ENCODE data around the gene GUCA2A. TPM values are rescaled to one million over a fixed set of nuclear protein-coding genes. Genes with fewer than 3 reads are reported as not detected.

Gene GUCA2A
- total RNA-seq, 2 experiments from 2014 or later = not detected

GRCh38 chr1:42155362-42155761 is 9.2 kb downstream of the GUCA2A start:
- POLR2A ChIA-PET = no interaction called here
- no peak overlapping the region for H3K4me3 Mint-ChIP-seq
- no peak for ATAC-seq (ENCODE audit: low read depth)
- peaks cover 6% of the 10 kb centered on the region for H3K4me1 Mint-ChIP-seq
- no peaks in the 10 kb centered on the region for H3K9me3 Mint-ChIP-seq
- no peaks in the 10 kb centered on the region for H3K36me3 Mint-ChIP-seq
- H3K27ac Mint-ChIP-seq = no peak overlapping the region
- no peak for DNase-seq
- peaks cover 5% of the 10 kb centered on the region for H3K27me3 Mint-ChIP-seq

- no peak for DNase-seq
- POLR2A ChIA-PET = no interaction called here
- Mint-ChIP-seq H3K36me3 (no peaks in the 10 kb centered on the region), H3K27ac (no peak overlapping the region), H3K9me3 (no peaks in the 10 kb centered on the region), H3K4me1 (peaks cover 6% of the 10 kb centered on the region), H3K27me3 (peaks cover 3% of the 10 kb centered on the region), H3K4me3 (no peak overlapping the region)
- ATAC-seq (ENCODE audit: low read depth) = no peak
Measured at GRCh38 chr1:42154685-42155084, 9.9 kb downstream of the GUCA2A start.

GRCh38 chr1:42153624-42154023 is 10.9 kb downstream of the GUCA2A start:
- POLR2A ChIA-PET = no interaction called here
- H3K9me3 Mint-ChIP-seq = no peaks in the 10 kb centered on the region
- DNase-seq (no peak), ATAC-seq (ENCODE audit: low read depth) (no peak)
- no peaks in the 10 kb centered on the region for H3K36me3 Mint-ChIP-seq
- H3K27me3 Mint-ChIP-seq = no peaks in the 10 kb centered on the region
- H3K4me3 Mint-ChIP-seq = no peak overlapping the region
- H3K4me1 Mint-ChIP-seq = peaks cover 6% of the 10 kb centered on the region
- no peak overlapping the region for H3K27ac Mint-ChIP-seq

GRCh38 chr1:42152907-42153600 is 11.5 kb downstream of the GUCA2A start, which contains the start of gene GUCA2B:
Gene GUCA2B, plus strand, starts transcription at chr1:42153410. Its CDS starts 41 bp downstream, at chr1:42153451.
- ATAC-seq (ENCODE audit: low read depth) = no peak
- Mint-ChIP-seq H3K4me1 (peaks cover 6% of the 10 kb centered on the region), H3K4me3 (no peak within 1 kb of the TSS), H3K36me3 (no peaks in the 10 kb centered on the region), H3K27me3 (no peaks in the 10 kb centered on the region), H3K27ac (no peak within 1 kb of the TSS), H3K9me3 (no peaks in the 10 kb centered on the region)
- DNase-seq = no peak
- POLR2A ChIA-PET = no interaction called here

GRCh38 chr1:42152119-42152518 is 12.4 kb downstream of the GUCA2A start:
- Mint-ChIP-seq H3K9me3 (no peaks in the 10 kb centered on the region), H3K27me3 (no peaks in the 10 kb centered on the region), H3K4me3 (no peak overlapping the region), H3K4me1 (no peaks in the 10 kb centered on the region), H3K27ac (no peak overlapping the region), H3K36me3 (no peaks in the 10 kb centered on the region)
- no peak for DNase-seq
- no peak for ATAC-seq (ENCODE audit: low read depth)
- POLR2A ChIA-PET = no interaction called here

GRCh38 chr1:42150651-42151050 is 13.9 kb downstream of the GUCA2A start:
- H3K27me3 Mint-ChIP-seq = no peaks in the 10 kb centered on the region
- no peaks in the 10 kb centered on the region for H3K9me3 Mint-ChIP-seq
- H3K36me3 Mint-ChIP-seq = no peaks in the 10 kb centered on the region
- POLR2A ChIA-PET = no interaction called here
- no peaks in the 10 kb centered on the region for H3K4me1 Mint-ChIP-seq
- no peak overlapping the region for H3K27ac Mint-ChIP-seq
- ATAC-seq (ENCODE audit: low read depth) (no peak), DNase-seq (no peak)
- no peak overlapping the region for H3K4me3 Mint-ChIP-seq

- ATAC-seq (ENCODE audit: low read depth) (no peak), DNase-seq (no peak)
- no peak overlapping the region for H3K4me3 Mint-ChIP-seq
- H3K9me3 Mint-ChIP-seq = no peaks in the 10 kb centered on the region
- H3K36me3 Mint-ChIP-seq = no peaks in the 10 kb centered on the region
- no peak overlapping the region for H3K27ac Mint-ChIP-seq
- peaks cover 7% of the 10 kb centered on the region for H3K27me3 Mint-ChIP-seq
- POLR2A ChIA-PET = no interaction called here
- H3K4me1 Mint-ChIP-seq = peaks cover 5% of the 10 kb centered on the region
Measured at GRCh38 chr1:42148166-42148565, 16.4 kb downstream of the GUCA2A start.

- Mint-ChIP-seq H3K27ac (no peak overlapping the region), H3K4me3 (no peak overlapping the region), H3K4me1 (peaks cover 6% of the 10 kb centered on the region), H3K9me3 (no peaks in the 10 kb centered on the region), H3K36me3 (no peaks in the 10 kb centered on the region), H3K27me3 (peaks cover 7% of the 10 kb centered on the region)
- peak; percentile 63 for ATAC-seq (ENCODE audit: low read depth)
- POLR2A ChIA-PET = no interaction called here
- DNase-seq = peak; percentile 75
Measured at GRCh38 chr1:42146626-42147320, 17.8 kb downstream of the GUCA2A start.

- DNase-seq = no peak
- Mint-ChIP-seq H3K36me3 (no peaks in the 10 kb centered on the region), H3K9me3 (no peaks in the 10 kb centered on the region), H3K27me3 (peaks cover 9% of the 10 kb centered on the region), H3K27ac (no peak overlapping the region), H3K4me3 (no peak overlapping the region), H3K4me1 (peaks cover 6% of the 10 kb centered on the region)
- POLR2A ChIA-PET = no interaction called here
- no peak for ATAC-seq (ENCODE audit: low read depth)
Measured at GRCh38 chr1:42145764-42146625, 18.6 kb downstream of the GUCA2A start.

- H3K36me3 Mint-ChIP-seq = no peaks in the 10 kb centered on the region
- no peak overlapping the region for H3K4me3 Mint-ChIP-seq
- POLR2A ChIA-PET = no interaction called here
- peaks cover 6% of the 10 kb centered on the region for H3K4me1 Mint-ChIP-seq
- DNase-seq (no peak), ATAC-seq (ENCODE audit: low read depth) (no peak)
- H3K27me3 Mint-ChIP-seq = peaks cover 10% of the 10 kb centered on the region
- H3K27ac Mint-ChIP-seq = no peak overlapping the region
- H3K9me3 Mint-ChIP-seq = no peaks in the 10 kb centered on the region
Measured at GRCh38 chr1:42145389-42145716, 19.2 kb downstream of the GUCA2A start.

- peaks cover 6% of the 10 kb centered on the region for H3K4me1 Mint-ChIP-seq
- ATAC-seq (ENCODE audit: low read depth) (no peak), DNase-seq (no peak)
- POLR2A ChIA-PET = no interaction called here
- no peak overlapping the region for H3K4me3 Mint-ChIP-seq
- no peaks in the 10 kb centered on the region for H3K36me3 Mint-ChIP-seq
- H3K9me3 Mint-ChIP-seq = no peaks in the 10 kb centered on the region
- no peak overlapping the region for H3K27ac Mint-ChIP-seq
- peaks cover 10% of the 10 kb centered on the region for H3K27me3 Mint-ChIP-seq
Measured at GRCh38 chr1:42144711-42145388, 19.7 kb downstream of the GUCA2A start.

GRCh38 chr1:42143896-42144710 is 20.4 kb downstream of the GUCA2A start:
- Mint-ChIP-seq H3K9me3 (no peaks in the 10 kb centered on the region), H3K27me3 (peaks cover 10% of the 10 kb centered on the region), H3K27ac (no peak overlapping the region), H3K4me3 (no peak overlapping the region), H3K4me1 (peaks cover 6% of the 10 kb centered on the region), H3K36me3 (no peaks in the 10 kb centered on the region)
- DNase-seq (no peak), ATAC-seq (ENCODE audit: low read depth) (no peak)
- POLR2A ChIA-PET = no interaction called here
